Neutrophil (primary cell): ENCODE results near the gene SPIRE1.

Source experiments
- H3K27ac ChIP-seq: fragments of 200-600 bp; sonication (generic); 2 replicates; pipeline ENCODE4 v1.5.1; 2016; ENCODE audit warnings: mild to moderate bottlenecking, moderate library complexity
- H3K27me3 ChIP-seq: fragments of 200-600 bp; sonication (generic); 2 replicates; pipeline ENCODE4 v1.6.0; 2016; ENCODE audit warnings: mild to moderate bottlenecking
- H3K36me3 ChIP-seq: fragments of 200-600 bp; sonication (generic); 2 replicates; pipeline ENCODE4 v1.5.1; 2017
- H3K4me1 ChIP-seq, 2 experiments: fragments of 200-600 bp in 1 of 2; sonication (generic) in 1 of 2; 1 replicate in 1 of 2; 2 replicates in 1 of 2; pipeline versions ENCODE4 v1.5.1 to v1.6.1; 2013 to 2016; ENCODE audit warnings: low read depth in 1 of 2, low read length in 1 of 2, mild to moderate bottlenecking in 1 of 2, moderate library complexity in 1 of 2; ENCODE audit not compliant: control insufficient read depth in 1 of 2, insufficient read depth in 1 of 2
- H3K4me3 ChIP-seq, 2 experiments: fragments of 200-600 bp in 1 of 2; sonication (generic) in 1 of 2; 1 replicate in 1 of 2; 2 replicates in 1 of 2; pipeline ENCODE4 v1.5.1; 2013 to 2016; ENCODE audit warnings: low read depth in 1 of 2, low read length in 1 of 2, mild to moderate bottlenecking in 1 of 2, moderate library complexity in 1 of 2
- H3K9me3 ChIP-seq: fragments of 200-600 bp; sonication (generic); 2 replicates; pipeline ENCODE4 v1.5.1; 2016
- TF ChIP-seq, protein P1 (sequence below): fragments of 200-600 bp; sonication (generic); IDR thresholded peaks from 2 replicates; pipeline ENCODE4 v1.5.1; 2016; ENCODE audit warnings: antibody characterized with exemption

Gene SPIRE1

DNA sequence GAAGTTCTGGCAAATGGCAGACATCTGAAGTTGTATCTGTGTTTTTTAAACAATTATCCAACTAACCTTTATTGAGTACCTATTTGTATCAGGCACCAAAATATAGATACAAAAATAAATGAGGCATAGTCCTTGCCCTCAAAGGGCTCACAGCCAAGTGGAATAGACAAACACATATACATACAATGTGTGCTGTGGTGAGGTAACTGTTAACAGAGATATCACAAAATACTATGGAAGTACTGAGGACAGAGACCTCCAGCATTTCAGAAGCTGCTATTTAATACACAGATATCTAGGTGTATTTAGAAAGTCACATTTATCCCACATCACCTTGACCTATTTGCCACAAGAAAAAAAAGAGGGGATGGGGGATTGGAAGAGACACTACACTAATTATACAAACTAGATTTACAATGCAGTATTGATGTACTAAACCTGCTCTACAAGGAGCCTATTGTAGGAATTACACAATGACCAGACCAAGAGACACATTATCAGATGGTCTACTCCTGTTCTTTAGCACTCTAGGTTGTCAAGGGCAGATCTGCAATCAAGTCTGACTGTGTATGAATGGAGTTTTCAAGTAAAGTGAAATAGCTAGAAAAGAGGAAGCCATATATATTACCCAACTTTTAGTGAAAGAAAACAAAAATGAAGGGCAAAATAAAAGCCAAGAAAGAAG lies 62.2 kb downstream of the SPIRE1 start:
- Histone ChIP-seq H3K36me3 (no peaks in the 10 kb centered on the region), H3K27me3 (no peaks in the 10 kb centered on the region), H3K4me3 (no peak overlapping the region), H3K9me3 (no peaks in the 10 kb centered on the region), H3K4me1 (peaks cover 15% of the 10 kb centered on the region in 2 experiments), H3K27ac (peak overlapping the region; percentile 57)
- TF ChIP-seq, protein P1, sequence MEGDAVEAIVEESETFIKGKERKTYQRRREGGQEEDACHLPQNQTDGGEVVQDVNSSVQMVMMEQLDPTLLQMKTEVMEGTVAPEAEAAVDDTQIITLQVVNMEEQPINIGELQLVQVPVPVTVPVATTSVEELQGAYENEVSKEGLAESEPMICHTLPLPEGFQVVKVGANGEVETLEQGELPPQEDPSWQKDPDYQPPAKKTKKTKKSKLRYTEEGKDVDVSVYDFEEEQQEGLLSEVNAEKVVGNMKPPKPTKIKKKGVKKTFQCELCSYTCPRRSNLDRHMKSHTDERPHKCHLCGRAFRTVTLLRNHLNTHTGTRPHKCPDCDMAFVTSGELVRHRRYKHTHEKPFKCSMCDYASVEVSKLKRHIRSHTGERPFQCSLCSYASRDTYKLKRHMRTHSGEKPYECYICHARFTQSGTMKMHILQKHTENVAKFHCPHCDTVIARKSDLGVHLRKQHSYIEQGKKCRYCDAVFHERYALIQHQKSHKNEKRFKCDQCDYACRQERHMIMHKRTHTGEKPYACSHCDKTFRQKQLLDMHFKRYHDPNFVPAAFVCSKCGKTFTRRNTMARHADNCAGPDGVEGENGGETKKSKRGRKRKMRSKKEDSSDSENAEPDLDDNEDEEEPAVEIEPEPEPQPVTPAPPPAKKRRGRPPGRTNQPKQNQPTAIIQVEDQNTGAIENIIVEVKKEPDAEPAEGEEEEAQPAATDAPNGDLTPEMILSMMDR, result no peak

DNA sequence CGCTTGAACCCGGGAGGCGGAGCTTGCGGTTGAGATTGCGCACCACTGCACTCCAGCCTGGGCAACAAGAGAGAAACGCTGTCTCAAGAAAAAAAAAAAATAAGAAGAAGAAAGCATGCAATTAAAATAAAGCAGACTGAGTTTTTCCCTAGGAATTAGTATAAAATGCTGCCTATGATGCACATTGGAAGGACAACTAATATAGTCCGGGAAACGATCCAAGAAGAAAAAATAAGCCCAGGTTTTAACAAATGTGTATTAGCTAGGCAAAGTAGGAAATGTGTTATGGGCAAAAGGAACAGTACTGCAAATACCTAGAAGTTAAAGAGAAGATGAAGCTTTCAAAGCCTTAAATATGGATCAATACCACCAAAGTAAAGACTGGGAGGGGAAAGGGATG lies 64.0 kb downstream of the SPIRE1 start:
- H3K4me3 ChIP-seq, result no peak overlapping the region
- peaks cover 15% of the 10 kb centered on the region in 2 experiments for H3K4me1 ChIP-seq
- H3K27ac ChIP-seq, result no peak overlapping the region
- TF ChIP-seq, protein P1, result no peak
- H3K27me3 ChIP-seq, result no peaks in the 10 kb centered on the region
- no peaks in the 10 kb centered on the region for H3K36me3 ChIP-seq
- H3K9me3 ChIP-seq, result no peaks in the 10 kb centered on the region

DNA sequence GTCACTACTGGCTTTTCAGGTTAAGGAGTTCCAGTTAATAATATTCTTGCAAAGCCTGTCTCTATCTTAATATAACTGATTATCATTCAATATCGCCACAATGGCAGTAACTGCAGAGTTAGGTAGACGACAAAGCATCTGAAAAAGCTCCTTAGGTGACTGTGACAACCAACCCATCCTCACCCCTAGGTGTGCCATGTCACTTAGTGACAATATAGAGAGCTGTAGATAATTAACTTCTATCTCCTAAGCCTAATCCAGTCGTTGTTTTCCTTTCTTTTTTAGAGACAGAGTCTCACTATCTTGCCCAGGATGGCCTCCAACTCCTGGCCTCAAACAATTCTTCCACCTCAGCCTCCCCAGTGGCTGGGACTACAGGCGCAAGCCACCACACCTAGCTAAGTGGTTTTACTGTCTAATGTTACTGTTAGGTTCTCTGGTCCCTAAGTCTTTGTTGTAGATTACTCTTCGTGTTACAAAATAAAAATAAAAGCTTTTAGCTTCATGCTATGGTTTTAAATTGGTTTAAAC lies 65.2 kb downstream of the SPIRE1 start:
- Histone ChIP-seq H3K4me3 (no peak overlapping the region), H3K36me3 (no peaks in the 10 kb centered on the region), H3K27ac (no peak overlapping the region), H3K4me1 (peaks cover 15% of the 10 kb centered on the region in 2 experiments), H3K27me3 (no peaks in the 10 kb centered on the region), H3K9me3 (no peaks in the 10 kb centered on the region)
- TF ChIP-seq, protein P1, result no peak

DNA sequence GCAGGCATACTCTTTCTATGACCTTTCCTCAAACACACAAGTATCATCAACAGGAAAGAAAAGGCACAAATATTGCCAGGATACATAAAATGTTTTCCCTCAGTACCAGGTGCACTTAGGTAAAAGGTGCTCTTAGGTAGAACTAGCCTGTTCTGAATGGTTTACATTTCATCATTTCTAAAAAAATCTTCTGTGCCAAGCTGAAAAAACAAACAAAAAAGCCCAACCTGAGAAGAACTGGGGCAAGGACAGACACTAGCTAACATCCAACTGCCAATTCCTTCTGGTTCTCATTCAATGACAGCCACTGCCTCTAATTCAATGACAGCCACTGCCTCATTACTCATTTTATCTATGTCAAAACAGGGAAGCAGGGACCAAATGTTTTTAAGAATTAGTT lies 68.5 kb downstream of the SPIRE1 start:
- no peaks in the 10 kb centered on the region for H3K36me3 ChIP-seq
- H3K27me3 ChIP-seq, result no peaks in the 10 kb centered on the region
- no peak overlapping the region for H3K27ac ChIP-seq
- TF ChIP-seq, protein P1, result no peak
- no peaks in the 10 kb centered on the region for H3K4me1 ChIP-seq
- no peak overlapping the region for H3K4me3 ChIP-seq
- H3K9me3 ChIP-seq, result no peaks in the 10 kb centered on the region

DNA sequence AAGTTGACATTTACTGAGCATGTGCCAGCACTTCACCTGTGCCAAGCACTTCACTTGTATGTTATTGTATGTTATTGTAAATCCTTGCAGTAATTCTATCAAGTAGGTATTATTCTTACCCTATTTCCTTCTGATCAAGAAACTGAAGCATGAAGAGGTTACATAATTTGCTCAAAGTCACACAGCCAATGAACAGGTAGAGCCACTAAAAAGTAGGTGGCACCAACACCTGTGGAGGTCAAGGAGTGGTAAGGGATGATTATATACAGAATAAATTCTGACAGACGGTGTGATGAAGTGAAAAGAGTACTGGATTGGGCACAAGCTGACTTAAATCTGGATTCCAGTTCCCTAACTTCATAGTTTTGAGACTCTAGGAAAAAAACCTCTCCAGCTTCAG lies 71.0 kb downstream of the SPIRE1 start:
- no peak overlapping the region for H3K4me3 ChIP-seq
- no peaks in the 10 kb centered on the region for H3K4me1 ChIP-seq
- H3K36me3 ChIP-seq, result no peaks in the 10 kb centered on the region
- TF ChIP-seq, protein P1, result no peak
- no peaks in the 10 kb centered on the region for H3K27me3 ChIP-seq
- H3K27ac ChIP-seq, result no peak overlapping the region
- H3K9me3 ChIP-seq, result no peaks in the 10 kb centered on the region
